Measurements from ENCODE around the gene KIRREL1.

GRCh38 chr1:158071138-158071537 is 77.7 kb downstream of the KIRREL1 start:
- no peak for TF ChIP-seq CTCF (IDR thresholded peaks at IDR 0.05)
- TF ChIP-seq POLR2A (IDR thresholded peaks at IDR 0.05), result no peak

All from breast epithelium (tissue), 3 donors.